ENCODE results near the gene KIAA0513. TPM values are rescaled to one million over a fixed set of nuclear protein-coding genes. Genes with fewer than 3 reads are reported as not detected.
"Not testable (repeated sequence)": the region's sequence is repeated elsewhere in the genome, so short reads cannot be mapped to it uniquely, and the experiment has no call there.

Gene KIAA0513
- total RNA-seq, 8 experiments from 2014 or later, result 13.4 to 47.7 (median 16.8) TPM

GRCh38 chr16:85113913-85114312 is 86.3 kb downstream of the KIAA0513 start:
- Histone ChIP-seq H3K4me3 (no peak overlapping the region), H3K4me1 (replicated peaks in 1 of 2) (peaks cover 16 to 23% of the 10 kb centered on the region in 2 donors), H3K27ac (no peak overlapping the region)
- no peak for ATAC-seq (replicated peaks in 6 of 8)
- WGBS, 10 experiments, result 60 to 89% (median 80%) methylated on average over 1 to 7 of the region's 14 CpGs; no CpG with 5 or more reads in 7 of the 10 experiments
- in situ Hi-C loops (cut with MboI; ENCODE audit: low pct_unique_long_range_greater_than_20kb in 2 of 9, low sequenced_read_pairs in 9 of 9, unreplicated experiment in 9 of 9), result loop anchor here in 2 of 9 experiments (25.0 kb wide), 2 partner anchors 123 to 173 kb away; no protein-coding TSS in a partner anchor

- peaks cover 16 to 23% of the 10 kb centered on the region in 2 donors for H3K4me1 ChIP-seq (replicated peaks in 1 of 2)
- H3K27ac ChIP-seq, result no peak overlapping the region
- WGBS, 10 experiments, result 0 to 55% (median 11%) methylated on average over 1 to 10 of the region's 20 CpGs
- peak; percentile 50 to 95 (median 56) for ATAC-seq (replicated peaks in 6 of 8)
- H3K4me3 ChIP-seq, result no peak overlapping the region
- in situ Hi-C loops (cut with MboI; ENCODE audit: low pct_unique_long_range_greater_than_20kb in 2 of 9, low sequenced_read_pairs in 9 of 9, unreplicated experiment in 9 of 9), result loop anchor here in 2 of 9 experiments (25.0 kb wide), 2 partner anchors 122 to 172 kb away; no protein-coding TSS in a partner anchor
Observed at GRCh38 chr16:85114909-85115567, 87.4 kb downstream of the KIAA0513 start.

- 93 to 100% (median 100%) methylated on average over 1 to 4 of the region's 12 CpGs; no CpG with 5 or more reads in 2 of the 10 experiments for WGBS, 10 experiments
- Histone ChIP-seq H3K27ac (no peak overlapping the region), H3K4me3 (no peak overlapping the region), H3K4me1 (replicated peaks in 1 of 2) (peaks cover 8 to 14% of the 10 kb centered on the region in 2 donors)
- in situ Hi-C loops (cut with MboI; ENCODE audit: low pct_unique_long_range_greater_than_20kb in 2 of 9, low sequenced_read_pairs in 9 of 9, unreplicated experiment in 9 of 9), result loop anchor here in 2 of 9 experiments (25.0 kb wide), 2 partner anchors 120 to 170 kb away; no protein-coding TSS in a partner anchor
- ATAC-seq (replicated peaks in 6 of 8), result no peak
Observed at GRCh38 chr16:85117418-85117817, 89.8 kb downstream of the KIAA0513 start.

DNA sequence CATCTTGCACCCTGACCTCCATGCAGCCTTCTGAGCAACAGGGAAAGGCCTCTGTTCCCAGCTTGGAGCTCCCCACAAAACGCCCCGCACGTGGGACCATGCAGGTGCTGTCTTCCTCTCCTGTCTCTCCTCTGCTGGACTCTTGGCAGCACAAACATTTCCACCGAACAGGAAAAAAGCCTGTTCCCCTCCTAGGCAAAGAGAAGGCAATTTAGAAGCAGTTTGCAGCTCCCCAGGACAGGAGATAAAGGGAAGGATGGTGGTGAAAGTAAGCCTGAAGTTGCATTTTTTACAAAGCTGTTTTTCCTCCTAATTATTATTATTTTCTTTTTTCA is 92.4 kb downstream of the KIAA0513 start:
- H3K27ac ChIP-seq, result no peak overlapping the region
- 85 to 100% (median 95%) methylated on average over 1 to 4 of the region's 4 CpGs; no CpG with 5 or more reads in 6 of the 10 experiments for WGBS, 10 experiments
- no peak overlapping the region for H3K4me3 ChIP-seq
- in situ Hi-C loops (cut with MboI; ENCODE audit: low pct_unique_long_range_greater_than_20kb in 2 of 9, low sequenced_read_pairs in 9 of 9, unreplicated experiment in 9 of 9), result loop anchor here in 2 of 9 experiments (25.0 kb wide), 2 partner anchors 117 to 167 kb away; no protein-coding TSS in a partner anchor
- peaks cover 3 to 4% of the 10 kb centered on the region in 2 donors for H3K4me1 ChIP-seq (replicated peaks in 1 of 2)
- ATAC-seq (replicated peaks in 6 of 8), result no peak

DNA sequence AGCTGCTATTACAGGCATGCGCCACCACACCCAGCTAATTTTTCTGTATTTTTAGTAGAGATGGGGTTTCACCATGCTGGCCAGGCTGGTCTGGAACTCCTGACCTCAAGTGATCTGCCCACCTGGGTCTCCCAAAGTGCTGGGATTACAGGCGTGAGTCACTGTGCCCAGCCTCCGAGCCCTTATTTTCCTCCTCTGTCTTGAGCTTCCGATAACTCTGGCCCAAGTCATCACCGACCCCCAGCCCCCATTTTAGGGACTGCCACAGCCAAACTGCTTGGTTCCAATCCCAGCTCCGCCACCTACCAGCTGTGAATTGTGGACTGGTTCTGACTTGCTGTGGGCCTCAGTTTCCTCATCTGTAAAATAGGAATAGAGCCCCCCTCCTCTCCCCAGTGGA is 95.8 kb downstream of the KIAA0513 start:
- H3K4me1 ChIP-seq (replicated peaks in 1 of 2), result peaks cover 12 to 14% of the 10 kb centered on the region in 2 donors
- H3K4me3 ChIP-seq; H3K27ac ChIP-seq; ATAC-seq (replicated peaks in 6 of 8): not testable (repeated sequence)
- 87 to 100% (median 97%) methylated on average over 1 to 5 of the region's 6 CpGs; no CpG with 5 or more reads in 3 of the 10 experiments for WGBS, 10 experiments
- in situ Hi-C loops (cut with MboI; ENCODE audit: low pct_unique_long_range_greater_than_20kb in 2 of 9, low sequenced_read_pairs in 9 of 9, unreplicated experiment in 9 of 9), result loop anchor here in 2 of 9 experiments (25.0 kb wide), 2 partner anchors 114 to 164 kb away; no protein-coding TSS in a partner anchor

DNA sequence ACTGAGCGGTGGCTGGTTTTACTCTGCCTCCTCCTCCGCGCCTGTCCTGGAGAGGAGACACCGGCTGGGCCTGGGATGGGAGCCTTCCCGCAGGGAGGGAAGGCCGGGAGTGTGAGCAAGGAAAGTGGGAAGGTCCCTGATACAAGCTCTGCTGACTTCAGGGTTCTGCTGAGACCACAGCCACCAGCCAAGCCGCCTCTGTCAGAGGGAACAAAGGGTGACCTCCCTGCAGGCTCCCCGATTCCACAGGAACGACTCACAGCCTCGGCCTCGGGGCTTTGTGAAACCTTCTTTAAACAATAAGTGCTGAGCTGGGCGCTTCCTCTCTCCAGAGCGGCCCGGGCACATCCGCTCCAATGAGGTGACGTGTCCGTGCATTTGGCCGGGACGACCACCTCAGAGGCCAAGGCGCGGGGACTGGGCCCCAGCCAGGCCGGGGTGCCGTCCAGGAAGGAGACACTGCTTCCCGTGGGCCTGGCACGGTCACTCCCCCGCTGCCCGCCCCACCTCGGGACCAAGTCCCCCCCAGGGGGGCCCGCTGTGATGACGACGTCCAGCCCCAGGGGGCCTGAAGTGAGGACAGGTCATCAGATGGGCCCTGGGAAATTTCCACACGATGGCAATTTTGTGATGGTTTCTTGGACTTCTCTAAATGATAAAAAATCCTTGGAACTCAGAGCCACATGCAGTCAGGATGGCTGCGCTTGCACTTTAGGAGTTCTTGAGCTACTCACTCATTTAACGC is 96.5 kb downstream of the KIAA0513 start:
- no peak overlapping the region for H3K4me3 ChIP-seq
- in situ Hi-C loops (cut with MboI; ENCODE audit: low pct_unique_long_range_greater_than_20kb in 2 of 9, low sequenced_read_pairs in 9 of 9, unreplicated experiment in 9 of 9), result loop anchor here in 2 of 9 experiments (25.0 kb wide), 2 partner anchors 113 to 163 kb away; no protein-coding TSS in a partner anchor
- H3K27ac ChIP-seq, result no peak overlapping the region
- ATAC-seq (replicated peaks in 6 of 8), result peak in 6 of 8 experiments; percentile 10 to 45 (median 14)
- WGBS, 10 experiments, result 39 to 100% (median 72%) methylated on average over 1 to 11 of the region's 34 CpGs; no CpG with 5 or more reads in 4 of the 10 experiments
- peaks cover 12 to 14% of the 10 kb centered on the region in 2 donors for H3K4me1 ChIP-seq (replicated peaks in 1 of 2)

- H3K4me3 ChIP-seq, result no peak overlapping the region
- H3K27ac ChIP-seq, result no peak overlapping the region
- peak in 1 of 8 experiments; percentile 22 for ATAC-seq (replicated peaks in 6 of 8)
- H3K4me1 ChIP-seq (replicated peaks in 1 of 2), result peaks cover 17% of the 10 kb centered on the region in 2 donors
- in situ Hi-C loops (cut with MboI; ENCODE audit: low pct_unique_long_range_greater_than_20kb in 2 of 9, low sequenced_read_pairs in 9 of 9, unreplicated experiment in 9 of 9), result loop anchor here in 2 of 9 experiments (25.0 kb wide), 2 partner anchors 113 to 163 kb away; no protein-coding TSS in a partner anchor
- WGBS, 10 experiments, result 62 to 100% (median 96%) methylated on average over 1 to 8 of the region's 11 CpGs; no CpG with 5 or more reads in 2 of the 10 experiments
Observed at GRCh38 chr16:85124636-85125346, 97.2 kb downstream of the KIAA0513 start.

GRCh38 chr16:85125570-85126393 is 98.2 kb downstream of the KIAA0513 start:
- ATAC-seq (replicated peaks in 6 of 8), result peak in 1 of 8 experiments; percentile 36
- in situ Hi-C loops (cut with MboI; ENCODE audit: low pct_unique_long_range_greater_than_20kb in 2 of 9, low sequenced_read_pairs in 9 of 9, unreplicated experiment in 9 of 9), result no loop called here
- H3K4me3 ChIP-seq, result no peak overlapping the region
- no peak overlapping the region for H3K27ac ChIP-seq
- WGBS, 10 experiments, result 49 to 89% (median 73%) methylated on average over 2 to 13 of the region's 16 CpGs; no CpG with 5 or more reads in 1 of the 10 experiments
- peaks cover 26% of the 10 kb centered on the region in 2 donors for H3K4me1 ChIP-seq (replicated peaks in 1 of 2)

GRCh38 chr16:85126394-85126704 is 98.8 kb downstream of the KIAA0513 start:
- Histone ChIP-seq H3K27ac (peak overlapping the region in 1 of 2 donors; percentile 43), H3K4me3 (no peak overlapping the region), H3K4me1 (replicated peaks in 1 of 2) (peaks cover 26% of the 10 kb centered on the region in 2 donors)
- 39 to 85% (median 47%) methylated on average over 3 to 10 of the region's 12 CpGs; no CpG with 5 or more reads in 5 of the 10 experiments for WGBS, 10 experiments
- in situ Hi-C loops (cut with MboI; ENCODE audit: low pct_unique_long_range_greater_than_20kb in 2 of 9, low sequenced_read_pairs in 9 of 9, unreplicated experiment in 9 of 9), result no loop called here
- ATAC-seq (replicated peaks in 6 of 8), result peak in 1 of 8 experiments; percentile 1

DNA sequence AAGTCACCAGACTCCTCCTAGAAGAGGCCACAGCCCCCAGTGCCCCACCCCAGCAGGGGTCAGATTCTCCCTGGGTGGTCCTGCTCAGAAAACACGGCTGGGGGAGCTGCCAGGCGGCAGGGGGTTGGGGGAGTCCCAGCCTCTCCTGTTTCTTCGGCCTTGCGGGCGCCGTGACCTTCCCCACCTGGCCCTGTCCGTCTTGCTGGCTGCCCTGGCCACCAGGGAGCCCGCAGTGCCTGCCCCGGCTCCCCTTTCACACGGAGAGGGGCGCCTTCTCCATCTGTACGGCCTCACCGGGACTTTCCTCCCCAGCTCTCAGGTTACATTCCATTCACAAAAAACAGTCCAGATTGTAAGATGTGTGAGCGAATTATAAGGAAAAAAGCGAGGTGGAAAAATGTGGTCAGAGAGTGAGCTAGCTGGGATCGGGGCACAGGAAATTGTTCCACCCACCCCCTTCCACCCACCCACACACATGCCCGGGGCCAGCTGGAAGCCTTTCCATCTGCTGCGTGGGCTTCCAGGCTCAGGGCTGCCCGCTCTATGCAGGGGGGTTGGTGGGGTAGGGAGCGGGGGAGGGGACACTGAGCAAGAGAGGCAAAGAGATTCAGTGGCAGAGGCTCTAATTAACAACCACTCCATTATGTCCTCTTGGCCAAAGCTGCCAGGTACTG is 99.2 kb downstream of the KIAA0513 start:
- 0 to 20% methylated on average over 1 to 3 of the region's 20 CpGs; no CpG with 5 or more reads in 8 of the 10 experiments for WGBS, 10 experiments
- peak overlapping the region in 1 of 2 donors; percentile 43 for H3K27ac ChIP-seq
- peak; percentile 13 to 66 (median 48) for ATAC-seq (replicated peaks in 6 of 8)
- in situ Hi-C loops (cut with MboI; ENCODE audit: low pct_unique_long_range_greater_than_20kb in 2 of 9, low sequenced_read_pairs in 9 of 9, unreplicated experiment in 9 of 9), result no loop called here
- no peak overlapping the region for H3K4me3 ChIP-seq
- H3K4me1 ChIP-seq (replicated peaks in 1 of 2), result peaks cover 26% of the 10 kb centered on the region in 2 donors

DNA sequence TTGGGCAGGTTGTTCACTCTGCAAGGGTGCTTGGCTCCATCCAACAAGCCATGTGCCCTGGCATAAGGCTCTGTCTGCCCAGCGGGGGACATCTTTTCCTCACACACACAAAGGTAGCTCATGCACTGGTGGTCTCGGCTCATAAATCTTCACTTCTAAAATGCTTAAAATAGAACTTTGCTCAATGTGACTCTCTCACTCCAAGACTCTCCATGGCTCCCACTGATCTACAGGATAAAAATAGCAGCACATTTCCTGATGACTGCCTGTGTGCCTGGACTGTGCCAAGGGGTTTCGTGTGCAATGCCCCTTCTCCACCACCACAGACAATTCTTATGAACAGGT is 99.8 kb downstream of the KIAA0513 start:
- 67 to 100% (median 83%) methylated on average over 1 to 3 of the region's 3 CpGs; no CpG with 5 or more reads in 5 of the 10 experiments for WGBS, 10 experiments
- peaks cover 26% of the 10 kb centered on the region in 2 donors for H3K4me1 ChIP-seq (replicated peaks in 1 of 2)
- in situ Hi-C loops (cut with MboI; ENCODE audit: low pct_unique_long_range_greater_than_20kb in 2 of 9, low sequenced_read_pairs in 9 of 9, unreplicated experiment in 9 of 9), result no loop called here
- no peak overlapping the region for H3K27ac ChIP-seq
- no peak for ATAC-seq (replicated peaks in 6 of 8)
- no peak overlapping the region for H3K4me3 ChIP-seq

Data from motor neuron (in vitro differentiated cells).